ENCODE results near the gene CDH12. TPM values are rescaled to one million over a fixed set of nuclear protein-coding genes. Genes with fewer than 3 reads are reported as not detected.

CDH12 gene
- total RNA-seq, 1 donor: under 0.01 TPM

GRCh38 chr5:21773456-21773855, 1079.7 kb downstream of the CDH12 start:
- no peaks in the 10 kb centered on the region for H3K9me3 ChIP-seq (ENCODE audit: low read depth, low read length)
- H3K27me3 ChIP-seq (ENCODE audit: insufficient read depth, low read length): no peaks in the 10 kb centered on the region
- no peak overlapping the region for H3K4me3 ChIP-seq (ENCODE audit: low read length)
- H3K4me1 ChIP-seq (ENCODE audit: insufficient read depth, low read length): no peaks in the 10 kb centered on the region

GRCh38 chr5:21765406-21765805, 1087.7 kb downstream of the CDH12 start:
- H3K27me3 ChIP-seq (ENCODE audit: insufficient read depth, low read length): no peaks in the 10 kb centered on the region

DNA sequence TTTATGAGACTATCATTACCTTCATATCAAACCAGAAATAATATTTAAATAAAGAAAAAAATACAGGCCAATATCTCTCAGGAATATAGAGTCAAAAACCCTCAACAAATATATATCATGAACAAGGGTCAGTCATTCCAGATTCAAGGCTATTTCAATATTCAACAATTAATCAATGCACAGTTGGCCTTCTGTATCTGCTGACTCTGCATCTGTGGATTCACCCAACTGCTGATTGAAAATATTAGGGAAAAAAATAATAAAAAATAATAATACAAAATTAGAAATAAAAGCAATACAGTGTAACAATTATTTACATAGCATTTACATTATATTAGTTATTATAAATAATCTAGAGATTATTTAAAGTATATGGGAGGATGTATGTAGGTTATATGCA, 1114.0 kb downstream of the CDH12 start:
- Histone ChIP-seq H3K4me1 (ENCODE audit: insufficient read depth, low read length) (no peaks in the 10 kb centered on the region), H3K9me3 (ENCODE audit: low read depth, low read length) (no peaks in the 10 kb centered on the region)

More at GRCh38 chr5:21765406-21765805, 1087.7 kb downstream of the CDH12 start:
- Histone ChIP-seq H3K4me3 (ENCODE audit: low read length) (no peak overlapping the region), H3K9me3 (ENCODE audit: low read depth, low read length) (no peaks in the 10 kb centered on the region), H3K4me1 (ENCODE audit: insufficient read depth, low read length) (no peaks in the 10 kb centered on the region)

GRCh38 chr5:21723500-21723899, 1129.6 kb downstream of the CDH12 start:
- H3K4me3 ChIP-seq (ENCODE audit: low read length): no peak overlapping the region
- no peaks in the 10 kb centered on the region for H3K4me1 ChIP-seq (ENCODE audit: insufficient read depth, low read length)
- no peaks in the 10 kb centered on the region for H3K27me3 ChIP-seq (ENCODE audit: insufficient read depth, low read length)
- H3K9me3 ChIP-seq (ENCODE audit: low read depth, low read length): peaks cover 6% of the 10 kb centered on the region

More for the DNA sequence above, 1114.0 kb downstream of the CDH12 start:
- H3K4me3 ChIP-seq (ENCODE audit: low read length): no peak overlapping the region
- no peaks in the 10 kb centered on the region for H3K27me3 ChIP-seq (ENCODE audit: insufficient read depth, low read length)

- H3K27me3 ChIP-seq (ENCODE audit: insufficient read depth, low read length): no peaks in the 10 kb centered on the region
- no peaks in the 10 kb centered on the region for H3K4me1 ChIP-seq (ENCODE audit: insufficient read depth, low read length)
- peaks cover 5% of the 10 kb centered on the region for H3K9me3 ChIP-seq (ENCODE audit: low read depth, low read length)
- H3K4me3 ChIP-seq (ENCODE audit: low read length): no peak overlapping the region
Measured at GRCh38 chr5:21711866-21712758, 1141.0 kb downstream of the CDH12 start.

DNA sequence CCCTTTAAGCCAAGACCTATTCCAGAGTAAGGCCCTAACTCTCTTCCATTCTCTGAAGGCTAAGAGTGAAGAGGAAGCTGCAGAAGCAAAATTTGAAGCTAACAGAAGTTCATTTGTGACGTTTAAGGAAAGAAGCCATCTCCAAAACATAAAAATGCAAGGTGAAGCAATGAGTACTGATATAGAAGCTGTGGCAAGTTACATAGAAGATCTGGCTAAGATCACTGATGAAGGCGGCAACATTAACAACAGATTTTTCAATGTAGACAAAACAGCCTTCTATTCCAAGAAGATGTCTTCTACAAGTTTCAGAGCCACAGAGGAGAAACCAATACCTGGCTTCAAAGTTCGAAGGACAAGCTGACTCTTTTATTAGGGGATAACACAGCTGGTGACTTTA, 1143.4 kb downstream of the CDH12 start:
- H3K27me3 ChIP-seq (ENCODE audit: insufficient read depth, low read length): no peaks in the 10 kb centered on the region
- H3K9me3 ChIP-seq (ENCODE audit: low read depth, low read length): peaks cover 5% of the 10 kb centered on the region
- no peaks in the 10 kb centered on the region for H3K4me1 ChIP-seq (ENCODE audit: insufficient read depth, low read length)
- H3K4me3 ChIP-seq (ENCODE audit: low read length): no peak overlapping the region

DNA sequence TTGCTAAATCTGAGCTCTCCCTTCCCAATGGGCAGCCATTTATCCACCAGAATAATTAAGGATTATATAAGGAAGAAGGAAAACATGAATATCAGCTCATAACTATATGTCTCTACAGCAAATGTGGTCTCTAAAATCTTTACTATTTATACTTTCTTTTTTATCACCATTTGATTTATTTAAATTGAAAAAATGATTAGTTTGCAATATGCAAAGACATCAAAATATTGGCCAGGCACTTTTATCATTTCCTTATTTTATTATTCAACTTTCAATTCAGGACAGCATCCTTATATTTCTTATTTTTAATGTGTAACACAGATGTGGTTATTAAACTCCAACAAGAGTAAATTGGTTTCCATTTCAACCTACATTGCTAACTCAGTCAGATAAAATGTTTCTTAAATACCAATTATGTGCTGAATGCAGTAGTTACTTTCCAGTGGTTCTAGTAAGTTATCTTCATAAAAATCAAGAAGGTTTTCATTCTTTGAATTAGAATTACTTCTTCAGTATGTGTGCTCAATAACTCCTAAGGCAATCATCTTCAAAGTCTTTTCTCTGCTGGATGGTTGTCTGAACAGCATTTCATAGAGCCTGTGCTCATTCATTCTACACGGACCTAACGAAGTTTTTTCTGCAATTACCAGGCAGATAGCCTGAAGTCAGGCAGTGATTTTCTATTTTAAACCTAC, 1148.0 kb downstream of the CDH12 start:
- no peaks in the 10 kb centered on the region for H3K27me3 ChIP-seq (ENCODE audit: insufficient read depth, low read length)
- H3K4me1 ChIP-seq (ENCODE audit: insufficient read depth, low read length): no peaks in the 10 kb centered on the region
- H3K4me3 ChIP-seq (ENCODE audit: low read length): no peak overlapping the region
- H3K9me3 ChIP-seq (ENCODE audit: low read depth, low read length): no peaks in the 10 kb centered on the region

DNA sequence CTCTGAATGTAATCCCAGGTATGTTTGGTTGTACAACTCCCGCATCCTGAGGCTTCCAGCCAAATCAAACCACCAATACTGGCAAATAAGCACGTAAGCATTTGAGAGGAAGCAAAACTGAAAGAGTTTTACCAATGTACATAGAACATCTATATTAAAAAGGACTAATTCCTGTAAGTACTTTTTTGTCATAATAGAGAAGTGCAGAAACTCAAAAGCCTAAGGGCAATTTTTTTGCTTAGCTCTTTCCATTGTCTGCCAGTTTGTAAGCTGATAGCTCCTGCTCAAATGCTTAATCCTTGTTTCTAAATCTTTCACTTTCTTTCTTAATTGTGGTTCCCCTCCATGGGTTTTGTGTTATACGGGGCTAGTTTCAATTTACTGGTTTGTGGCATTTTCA, 1151.8 kb downstream of the CDH12 start:
- no peak overlapping the region for H3K4me3 ChIP-seq (ENCODE audit: low read length)
- H3K27me3 ChIP-seq (ENCODE audit: insufficient read depth, low read length): no peaks in the 10 kb centered on the region
- no peaks in the 10 kb centered on the region for H3K9me3 ChIP-seq (ENCODE audit: low read depth, low read length)
- H3K4me1 ChIP-seq (ENCODE audit: insufficient read depth, low read length): no peaks in the 10 kb centered on the region
